Testis (tissue), 2 donors: ENCODE measurements around the gene FOXN3.

Experiments
- CTCF ChIP-seq, 3 experiments: fragments of 450-650 bp in 2 of 3; fragments of 200-600 bp in 1 of 3; sonication (generic) in 1 of 3; IDR thresholded peaks; one replicate each; pipeline ENCODE4 v1.5.1; 2016 to 2019; ENCODE audit warnings: antibody characterized with exemption in 3 of 3, mild to moderate bottlenecking in 2 of 3, moderate library complexity in 1 of 3
- POLR2A ChIP-seq: fragments of 450-650 bp; IDR thresholded peaks from one replicate; pipeline ENCODE4 v1.6.1; 2017; ENCODE audit warnings: antibody characterized with exemption, mild to moderate bottlenecking, moderate library complexity

- TF ChIP-seq CTCF (IDR thresholded peaks at IDR 0.05) (no peak), POLR2A (no peak)
These were observed 272.4 kb downstream of the FOXN3 start for GRCh38 chr14:89144642-89145041.
